Measurements from ENCODE around the gene INSYN2B.

The INSYN2B gene

GRCh38 chr5:169910393-169910792 is 69.9 kb downstream of the INSYN2B start:
- no peak overlapping the region for H3K4me3 ChIP-seq (ENCODE audit: low read depth, low read length)
- TF ChIP-seq MAX (IDR thresholded peaks at IDR 0.05; ENCODE audit: low read depth, low read length) (no peak), MYC (IDR thresholded peaks at IDR 0.05; ENCODE audit: low read depth, low read length) (no peak), CTCF (IDR thresholded peaks at IDR 0.05; ENCODE audit: low read depth, low read length) (no peak), POLR2A (IDR thresholded peaks at IDR 0.05; ENCODE audit: extremely low read depth, insufficient read length) (no peak)
- DNase-seq (ENCODE audit: low read depth): no peak

- TF ChIP-seq MYC (IDR thresholded peaks at IDR 0.05; ENCODE audit: low read depth, low read length) (no peak), MAX (IDR thresholded peaks at IDR 0.05; ENCODE audit: low read depth, low read length) (no peak), POLR2A (IDR thresholded peaks at IDR 0.05; ENCODE audit: extremely low read depth, insufficient read length) (no peak)
- DNase-seq (ENCODE audit: low read depth): no peak
Measured at GRCh38 chr5:169909945-169910344, 70.3 kb downstream of the INSYN2B start.

GRCh38 chr5:169908864-169909263 is 71.4 kb downstream of the INSYN2B start:
- H3K4me3 ChIP-seq (ENCODE audit: low read depth, low read length): no peak overlapping the region
- TF ChIP-seq MYC (IDR thresholded peaks at IDR 0.05; ENCODE audit: low read depth, low read length) (no peak), CTCF (IDR thresholded peaks at IDR 0.05; ENCODE audit: low read depth, low read length) (no peak), POLR2A (IDR thresholded peaks at IDR 0.05; ENCODE audit: extremely low read depth, insufficient read length) (no peak), MAX (IDR thresholded peaks at IDR 0.05; ENCODE audit: low read depth, low read length) (no peak)
- DNase-seq (ENCODE audit: low read depth): no peak

More at GRCh38 chr5:169909945-169910344, 70.3 kb downstream of the INSYN2B start:
- no peak overlapping the region for H3K4me3 ChIP-seq (ENCODE audit: low read depth, low read length)

GRCh38 chr5:169906745-169907649 is 73.3 kb downstream of the INSYN2B start:
- no peak for DNase-seq (ENCODE audit: low read depth)
- TF ChIP-seq CTCF (IDR thresholded peaks at IDR 0.05; ENCODE audit: low read depth, low read length) (no peak), MYC (IDR thresholded peaks at IDR 0.05; ENCODE audit: low read depth, low read length) (no peak), POLR2A (IDR thresholded peaks at IDR 0.05; ENCODE audit: extremely low read depth, insufficient read length) (no peak), MAX (IDR thresholded peaks at IDR 0.05; ENCODE audit: low read depth, low read length) (no peak)
- no peak overlapping the region for H3K4me3 ChIP-seq (ENCODE audit: low read depth, low read length)

GRCh38 chr5:169905017-169905416 is 75.3 kb downstream of the INSYN2B start:
- H3K4me3 ChIP-seq (ENCODE audit: low read depth, low read length): no peak overlapping the region
- DNase-seq (ENCODE audit: low read depth): no peak
- TF ChIP-seq MYC (IDR thresholded peaks at IDR 0.05; ENCODE audit: low read depth, low read length) (no peak), CTCF (IDR thresholded peaks at IDR 0.05; ENCODE audit: low read depth, low read length) (no peak), POLR2A (IDR thresholded peaks at IDR 0.05; ENCODE audit: extremely low read depth, insufficient read length) (no peak), MAX (IDR thresholded peaks at IDR 0.05; ENCODE audit: low read depth, low read length) (no peak)

GRCh38 chr5:169904508-169904907 is 75.8 kb downstream of the INSYN2B start:
- DNase-seq (ENCODE audit: low read depth): no peak
- no peak overlapping the region for H3K4me3 ChIP-seq (ENCODE audit: low read depth, low read length)
- no peak for TF ChIP-seq CTCF (IDR thresholded peaks at IDR 0.05; ENCODE audit: low read depth, low read length)
- TF ChIP-seq POLR2A (IDR thresholded peaks at IDR 0.05; ENCODE audit: extremely low read depth, insufficient read length): no peak
- no peak for TF ChIP-seq MAX (IDR thresholded peaks at IDR 0.05; ENCODE audit: low read depth, low read length)
- no peak for TF ChIP-seq MYC (IDR thresholded peaks at IDR 0.05; ENCODE audit: low read depth, low read length)
